Lung (tissue), 12 donors: ENCODE measurements around the gene TANC1. TPM values are rescaled to one million over a fixed set of nuclear protein-coding genes. Genes with fewer than 3 reads are reported as not detected.

Experiments
- ATAC-seq: fragments of 200-7000 bp; cut with Tn5 transposase; one replicate; pipeline ENCODE4 v1.9.1; 2020; ENCODE audit warnings: moderate number of reproducible peaks; ENCODE audit not compliant: insufficient read depth, low FRiP score
- DNase-seq, 3 donors: peaks; one replicate each; pipeline ENCODE4 v3.0.0-alpha.2; 2013 to 2017
- H3K27ac ChIP-seq, 2 donors: one replicate each; pipeline ENCODE4 v1.5.1; 2013; ENCODE audit warnings: mild to moderate bottlenecking in 2 of 2, moderate library complexity in 2 of 2, control low read depth in 1 of 2, inconsistent platforms in 1 of 2, low read depth in 1 of 2, low read length in 1 of 2
- H3K27me3 ChIP-seq, 3 donors: one replicate each; pipeline ENCODE4 v1.5.1; 2013; ENCODE audit warnings: low read length in 2 of 3; ENCODE audit not compliant: control insufficient read depth in 3 of 3, insufficient read depth in 3 of 3
- H3K36me3 ChIP-seq, 4 donors: one replicate each; pipeline ENCODE4 v1.5.1; 2013; ENCODE audit warnings: low read length in 4 of 4, mild to moderate bottlenecking in 1 of 4, moderate library complexity in 1 of 4; ENCODE audit not compliant: control insufficient read depth in 4 of 4, insufficient read depth in 4 of 4
- H3K4me1 ChIP-seq, 5 donors: one replicate each; pipeline ENCODE4 v1.5.1; 2013; ENCODE audit warnings: low read length in 5 of 5, mild to moderate bottlenecking in 2 of 5, moderate library complexity in 1 of 5; ENCODE audit not compliant: control insufficient read depth in 5 of 5, insufficient read depth in 5 of 5
- H3K4me3 ChIP-seq: one replicate; pipeline ENCODE4 v1.5.1; 2013; ENCODE audit warnings: mild to moderate bottlenecking, control low read depth, moderate library complexity
- H3K9ac ChIP-seq, 2 donors: one replicate each; pipeline ENCODE4 v1.5.1; 2013; ENCODE audit warnings: low read length in 2 of 2, control low read depth in 1 of 2; ENCODE audit not compliant: insufficient read depth in 1 of 2
- H3K9me3 ChIP-seq, 4 donors: one replicate each; pipeline ENCODE4 v1.5.1; 2013; ENCODE audit warnings: low read length in 3 of 4, mild to moderate bottlenecking in 1 of 4, moderate library complexity in 1 of 4; ENCODE audit not compliant: control insufficient read depth in 4 of 4, insufficient read depth in 3 of 4
- WGBS, 2 donors: extraction: QIAGEN DNeasy Blood & Tissue Kit; methylation state at CpG; one replicate each; pipeline ENCODE4 v1.1.7; 2013; 5-methylcytosine and 5-hydroxymethylcytosine counted together
- polyA plus RNA-seq, 2 donors: library from polyadenylated mRNA; stranded (reverse); fragments of 200-250 nt; gene quantifications; one replicate each; pipeline ENCODE4 v1.2.1, GENCODE V29; 2013
- total RNA-seq, 2 donors: library from RNA; depleted of rRNA in 1 of 2; stranded (reverse); fragments of >200 nt in 1 of 2; gene quantifications; one replicate each; pipeline ENCODE4 v1.2.1, GENCODE V29; 2014 to 2021
- TF ChIP-seq, protein P1 (sequence below): IDR thresholded peaks from 2 replicates; pipeline ENCODE4 v1.5.1; 2012; ENCODE audit warnings: mild to moderate bottlenecking; ENCODE audit errors: control extremely low read depth, extremely low read depth
- donor health status: control.
- donor health status: control.
- donor health status: Bipolar disorder and iron deficiency.
- donor health status: healthy.
- donor health status: DM: yes; HTN: yes; CAD: no.

TANC1 gene
- total and polyA plus RNA-seq, 4 donors: 14.3 to 99.5 (median 37.3) TPM

DNA sequence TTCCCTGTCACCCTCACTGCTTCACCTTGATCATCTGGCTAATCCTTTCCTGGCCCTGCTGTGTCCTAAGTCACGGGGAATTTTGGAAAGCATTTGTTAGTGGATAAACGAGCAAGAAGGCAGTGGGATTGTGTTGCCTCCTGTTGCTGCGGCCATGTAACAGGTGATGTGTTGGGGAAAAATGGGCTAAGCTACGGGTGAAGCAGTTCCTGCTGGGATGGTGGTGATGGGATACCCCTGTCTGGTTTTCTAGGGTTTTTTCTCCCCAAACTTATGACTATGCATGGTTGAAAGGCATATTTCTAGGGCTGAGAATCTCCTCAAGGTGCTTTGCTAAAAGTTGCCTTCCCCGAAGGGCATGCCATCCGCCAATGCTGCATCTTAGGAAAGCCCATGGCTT is 249.9 kb downstream of the TANC1 start:
- peaks cover 22 to 55% (median 39%) of the 10 kb centered on the region in 4 donors for H3K36me3 ChIP-seq
- DNase-seq (no peak), ATAC-seq (no peak)
- H3K4me3 ChIP-seq: no peak overlapping the region
- no peak overlapping the region for H3K9ac ChIP-seq
- TF ChIP-seq, protein P1, sequence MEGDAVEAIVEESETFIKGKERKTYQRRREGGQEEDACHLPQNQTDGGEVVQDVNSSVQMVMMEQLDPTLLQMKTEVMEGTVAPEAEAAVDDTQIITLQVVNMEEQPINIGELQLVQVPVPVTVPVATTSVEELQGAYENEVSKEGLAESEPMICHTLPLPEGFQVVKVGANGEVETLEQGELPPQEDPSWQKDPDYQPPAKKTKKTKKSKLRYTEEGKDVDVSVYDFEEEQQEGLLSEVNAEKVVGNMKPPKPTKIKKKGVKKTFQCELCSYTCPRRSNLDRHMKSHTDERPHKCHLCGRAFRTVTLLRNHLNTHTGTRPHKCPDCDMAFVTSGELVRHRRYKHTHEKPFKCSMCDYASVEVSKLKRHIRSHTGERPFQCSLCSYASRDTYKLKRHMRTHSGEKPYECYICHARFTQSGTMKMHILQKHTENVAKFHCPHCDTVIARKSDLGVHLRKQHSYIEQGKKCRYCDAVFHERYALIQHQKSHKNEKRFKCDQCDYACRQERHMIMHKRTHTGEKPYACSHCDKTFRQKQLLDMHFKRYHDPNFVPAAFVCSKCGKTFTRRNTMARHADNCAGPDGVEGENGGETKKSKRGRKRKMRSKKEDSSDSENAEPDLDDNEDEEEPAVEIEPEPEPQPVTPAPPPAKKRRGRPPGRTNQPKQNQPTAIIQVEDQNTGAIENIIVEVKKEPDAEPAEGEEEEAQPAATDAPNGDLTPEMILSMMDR: no peak
- H3K27ac ChIP-seq: no peak overlapping the region
- no peaks in the 10 kb centered on the region for H3K27me3 ChIP-seq
- no peaks in the 10 kb centered on the region for H3K4me1 ChIP-seq
- 91 to 95% methylated on average over 6 of the region's 6 CpGs for WGBS, 2 donors
- H3K9me3 ChIP-seq: peaks cover 0 to 3% (median 1%) of the 10 kb centered on the region in 4 donors

DNA sequence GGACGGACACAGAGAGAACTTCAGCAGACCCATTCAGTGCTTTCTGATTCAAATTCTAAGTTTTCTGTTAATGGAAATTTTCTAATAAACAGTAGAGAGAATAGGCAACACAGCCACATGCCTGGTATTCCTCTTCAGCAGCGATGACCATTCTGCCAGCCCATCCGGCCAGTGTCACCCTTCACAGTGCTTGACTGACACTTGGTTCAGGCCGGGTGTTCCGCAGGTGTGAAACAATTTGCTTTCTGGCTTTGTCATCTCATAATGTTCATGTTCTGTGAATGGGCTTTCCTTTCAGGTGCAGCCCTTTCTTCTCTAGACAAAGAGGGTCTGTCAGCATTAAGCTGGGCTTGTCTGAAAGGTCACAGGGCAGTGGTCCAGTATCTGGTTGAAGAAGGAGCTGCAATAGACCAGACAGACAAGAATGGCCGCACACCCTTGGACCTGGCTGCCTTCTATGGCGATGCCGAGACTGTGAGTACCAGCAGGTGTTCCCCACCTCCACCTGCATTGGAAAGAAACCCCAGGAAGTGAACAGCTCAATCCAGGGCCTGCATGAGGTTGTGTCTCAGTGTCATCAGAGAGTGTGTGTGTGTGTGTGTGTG is 251.1 kb downstream of the TANC1 start:
- 96 to 98% methylated on average over 8 of the region's 8 CpGs for WGBS, 2 donors
- Histone ChIP-seq H3K4me1 (peaks cover 0 to 5% (median 0%) of the 10 kb centered on the region in 5 donors), H3K4me3 (no peak overlapping the region), H3K27ac (no peak overlapping the region), H3K9me3 (peaks cover 0 to 3% (median 1%) of the 10 kb centered on the region in 4 donors), H3K27me3 (no peaks in the 10 kb centered on the region), H3K36me3 (peaks cover 22 to 64% (median 42%) of the 10 kb centered on the region in 4 donors), H3K9ac (no peak overlapping the region)
- TF ChIP-seq, protein P1: no peak
- no peak for DNase-seq
- ATAC-seq: no peak

DNA sequence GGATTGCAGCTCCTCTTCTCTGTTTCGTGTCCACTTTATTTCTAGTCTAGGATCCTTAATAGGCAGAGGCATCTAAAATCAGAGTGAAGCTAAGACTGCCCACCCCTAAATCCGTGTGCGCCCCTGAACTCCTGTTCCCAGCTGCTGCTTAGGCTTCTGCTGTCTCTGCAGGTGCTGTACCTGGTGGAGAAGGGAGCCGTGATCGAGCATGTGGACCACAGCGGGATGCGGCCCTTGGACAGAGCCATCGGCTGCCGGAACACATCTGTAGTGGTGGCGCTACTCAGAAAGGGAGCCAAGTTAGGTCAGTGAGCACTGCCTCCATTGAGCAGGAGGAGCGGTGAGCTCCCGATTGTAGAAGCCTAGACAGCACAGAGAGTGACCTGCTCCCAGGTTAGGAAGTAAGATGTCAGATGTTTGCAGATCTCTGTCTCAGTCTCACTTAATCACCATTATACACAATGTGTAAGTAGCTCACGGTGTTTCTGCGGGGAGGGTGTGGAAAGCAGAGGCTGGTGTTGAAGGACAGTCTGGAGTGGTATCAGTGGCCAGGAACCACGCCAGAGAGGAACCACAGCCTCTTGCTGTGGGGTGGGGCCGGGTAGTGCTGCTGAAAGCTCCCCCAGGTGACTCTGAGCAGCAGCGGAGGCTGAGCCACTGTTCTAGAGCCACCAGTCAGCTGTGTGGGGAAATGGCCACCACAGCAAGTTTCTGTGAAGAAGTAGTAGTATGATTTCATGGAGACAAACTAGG is 255.8 kb downstream of the TANC1 start:
- 90 to 92% methylated on average over 17 of the region's 17 CpGs for WGBS, 2 donors
- TF ChIP-seq, protein P1: no peak
- Histone ChIP-seq H3K27me3 (no peaks in the 10 kb centered on the region), H3K27ac (peak overlapping the region in 1 of 2 donors; percentile 60), H3K4me1 (peaks cover 0 to 17% (median 0%) of the 10 kb centered on the region in 5 donors), H3K9me3 (no peaks in the 10 kb centered on the region), H3K36me3 (peaks cover 13 to 44% (median 38%) of the 10 kb centered on the region in 4 donors), H3K4me3 (no peak overlapping the region), H3K9ac (no peak overlapping the region)
- ATAC-seq (no peak), DNase-seq (no peak)
